HG03159 (cell line): ENCODE data around the gene OPRM1.
"Not testable (repeated sequence)": the region's sequence is repeated elsewhere in the genome, so short reads cannot be mapped to it uniquely, and the experiment has no call there.

Experiments
- ATAC-seq: cut with Tn5 transposase; IDR thresholded peaks from one replicate; pipeline ENCODE4 v1.9.1; 2021; ENCODE audit warnings: mild to moderate bottlenecking, moderate library complexity; ENCODE audit not compliant: unreplicated experiment

The OPRM1 gene

GRCh38 chr6:154039231-154039842 lies at the start of gene OPRM1:
Gene OPRM1, plus strand, starts transcription at chr6:154039240. Its CDS starts 305 bp downstream, at chr6:154039545.
- ATAC-seq = peak; percentile 65

GRCh38 chr6:153989989-153990388 lies 49.1 kb upstream of the OPRM1 start:
- ATAC-seq = no peak

GRCh38 chr6:153994004-153994403 lies 45.0 kb upstream of the OPRM1 start:
- no peak for ATAC-seq

GRCh38 chr6:153994811-153995210 lies 44.2 kb upstream of the OPRM1 start:
- ATAC-seq = no peak

GRCh38 chr6:153997221-153997620 lies 41.8 kb upstream of the OPRM1 start:
- ATAC-seq = no peak

- ATAC-seq = no peak
These were observed 37.4 kb upstream of the OPRM1 start for GRCh38 chr6:154001494-154002285.

GRCh38 chr6:154002894-154003293 lies 36.1 kb upstream of the OPRM1 start:
- ATAC-seq = no peak

- ATAC-seq = no peak
These were observed 28.7 kb upstream of the OPRM1 start for GRCh38 chr6:154010371-154010770.

- ATAC-seq = no peak
These were observed 26.2 kb upstream of the OPRM1 start for GRCh38 chr6:154012852-154013251.

GRCh38 chr6:154017786-154018185 lies 21.3 kb upstream of the OPRM1 start:
- ATAC-seq = no peak

- no peak for ATAC-seq
These were observed 8.4 kb upstream of the OPRM1 start for GRCh38 chr6:154030646-154031045.

GRCh38 chr6:154041001-154041400 lies 2.0 kb downstream of the OPRM1 start:
- no peak for ATAC-seq

GRCh38 chr6:154053141-154053540 lies 14.1 kb downstream of the OPRM1 start:
- no peak for ATAC-seq

GRCh38 chr6:154056536-154056935 lies 17.5 kb downstream of the OPRM1 start:
- no peak for ATAC-seq

- no peak for ATAC-seq
These were observed 18.1 kb downstream of the OPRM1 start for GRCh38 chr6:154057098-154057497.

- ATAC-seq = no peak
These were observed 20.1 kb downstream of the OPRM1 start for GRCh38 chr6:154058963-154059680.

- no peak for ATAC-seq
These were observed 21.0 kb downstream of the OPRM1 start for GRCh38 chr6:154060076-154060475.

- no peak for ATAC-seq
These were observed 31.0 kb downstream of the OPRM1 start for GRCh38 chr6:154070041-154070440.

- no peak for ATAC-seq
These were observed 31.6 kb downstream of the OPRM1 start for GRCh38 chr6:154070657-154071056.

- no peak for ATAC-seq
These were observed 32.2 kb downstream of the OPRM1 start for GRCh38 chr6:154071236-154071635.

- ATAC-seq = no peak
These were observed 32.7 kb downstream of the OPRM1 start for GRCh38 chr6:154071711-154072110.

- ATAC-seq = not testable (repeated sequence)
These were observed 39.6 kb downstream of the OPRM1 start for GRCh38 chr6:154078596-154078995.
